ENCODE data around the gene TSR3.
A peak's percentile ranks its signal among the peaks of the same experiment; 100 is the strongest.

Gene TSR3

GRCh38 chr16:1338119-1338730 lies 13.5 kb downstream of the TSR3 start:
- H3K27ac ChIP-seq (ENCODE audit: low read length, poor library complexity, severe bottlenecking), result no peak overlapping the region
- H2AFZ ChIP-seq (ENCODE audit: low read depth, low read length), result no peak overlapping the region
- no peak overlapping the region for H3K4ac ChIP-seq (ENCODE audit: low read depth in 1 of 2, low read length in 2 of 2)
- no peak for DNase-seq
- no peak overlapping the region for H3K14ac ChIP-seq (ENCODE audit: low read length in 2 of 2)
- no peak overlapping the region for H2AK5ac ChIP-seq (ENCODE audit: low read length, severe bottlenecking)
- no peak overlapping the region for H3K23ac ChIP-seq (ENCODE audit: low read length in 2 of 2)
- WGBS, result 60% methylated on average over 24 of the region's 30 CpGs
- peaks cover 20% of the 10 kb centered on the region for H3K4me1 ChIP-seq (ENCODE audit: control insufficient read depth, insufficient read depth, low read depth, low read length)
- no peak overlapping the region for H3K9ac ChIP-seq (ENCODE audit: low read length)
- peaks cover 52 to 73% of the 10 kb centered on the region in 2 experiments for H3K27me3 ChIP-seq (ENCODE audit: control insufficient read depth in 1 of 2, insufficient read depth in 1 of 2, low read length in 2 of 2)
- peak overlapping the region; percentile 1 for H4K91ac ChIP-seq (ENCODE audit: low read length)
- no peak overlapping the region for H2BK15ac ChIP-seq (ENCODE audit: low read depth, poor library complexity, severe bottlenecking)
- no peaks in the 10 kb centered on the region for H3K9me3 ChIP-seq (ENCODE audit: control insufficient read depth, low read length)
- no peak overlapping the region for H3K4me3 ChIP-seq (ENCODE audit: insufficient read depth in 1 of 2, low read depth in 1 of 2, low read length in 2 of 2)
- H2BK5ac ChIP-seq (ENCODE audit: low read depth, low read length, poor library complexity, severe bottlenecking), result no peak overlapping the region
- no peaks in the 10 kb centered on the region for H3K36me3 ChIP-seq (ENCODE audit: control insufficient read depth in 1 of 2, insufficient read depth in 2 of 2, low read depth in 1 of 2, low read length in 2 of 2)
- no peak overlapping the region for H3K18ac ChIP-seq (ENCODE audit: low read depth in 1 of 2, low read length in 2 of 2)
- H4K8ac ChIP-seq (ENCODE audit: low read length), result no peak overlapping the region
- no peak overlapping the region for H3K4me2 ChIP-seq (ENCODE audit: low read length, poor library complexity, severe bottlenecking)
- H2BK120ac ChIP-seq (ENCODE audit: low read depth, low read length), result no peak overlapping the region
- no peaks in the 10 kb centered on the region for H3K79me1 ChIP-seq (replicated peaks; ENCODE audit: low read length, poor library complexity, severe bottlenecking)
- no peak overlapping the region for H2BK12ac ChIP-seq (ENCODE audit: low read length in 2 of 2)

DNA sequence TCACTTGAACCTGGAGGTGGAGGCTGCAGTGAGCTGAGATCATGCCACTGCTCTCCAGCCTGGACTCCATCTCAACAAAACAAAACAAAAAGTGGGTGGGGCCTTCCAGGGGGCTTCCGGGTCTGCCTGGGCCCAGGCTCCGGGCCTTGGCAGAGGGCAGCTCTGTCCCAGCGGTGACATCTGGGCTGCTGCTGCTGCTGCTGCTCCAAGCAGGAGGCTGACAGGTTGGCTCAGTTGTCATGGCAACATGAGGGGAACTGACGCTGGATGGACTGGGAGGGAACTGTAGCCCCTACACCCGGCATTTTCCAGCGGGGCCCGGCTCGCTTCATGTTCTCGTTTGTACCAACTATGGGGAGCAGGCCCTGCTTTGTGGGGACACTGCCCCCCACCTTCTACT lies 14.2 kb downstream of the TSR3 start:
- H2BK12ac ChIP-seq (ENCODE audit: low read length in 2 of 2), result no peak overlapping the region
- no peaks in the 10 kb centered on the region for H3K79me1 ChIP-seq (replicated peaks; ENCODE audit: low read length, poor library complexity, severe bottlenecking)
- no peak overlapping the region for H4K8ac ChIP-seq (ENCODE audit: low read length)
- no peak overlapping the region for H3K4me2 ChIP-seq (ENCODE audit: low read length, poor library complexity, severe bottlenecking)
- no peak overlapping the region for H3K23ac ChIP-seq (ENCODE audit: low read length in 2 of 2)
- H3K14ac ChIP-seq (ENCODE audit: low read length in 2 of 2), result no peak overlapping the region
- DNase-seq, result no peak
- H3K4me3 ChIP-seq (ENCODE audit: insufficient read depth in 1 of 2, low read depth in 1 of 2, low read length in 2 of 2), result no peak overlapping the region
- H4K91ac ChIP-seq (ENCODE audit: low read length), result no peak overlapping the region
- H2AFZ ChIP-seq (ENCODE audit: low read depth, low read length), result no peak overlapping the region
- no peak overlapping the region for H2AK5ac ChIP-seq (ENCODE audit: low read length, severe bottlenecking)
- no peak overlapping the region for H3K4ac ChIP-seq (ENCODE audit: low read depth in 1 of 2, low read length in 2 of 2)
- H3K27me3 ChIP-seq (ENCODE audit: control insufficient read depth in 1 of 2, insufficient read depth in 1 of 2, low read length in 2 of 2), result peaks cover 59 to 73% of the 10 kb centered on the region in 2 experiments
- H3K4me1 ChIP-seq (ENCODE audit: control insufficient read depth, insufficient read depth, low read depth, low read length), result peaks cover 19% of the 10 kb centered on the region
- no peak overlapping the region for H3K9ac ChIP-seq (ENCODE audit: low read length)
- no peak overlapping the region for H2BK15ac ChIP-seq (ENCODE audit: low read depth, poor library complexity, severe bottlenecking)
- no peak overlapping the region for H2BK120ac ChIP-seq (ENCODE audit: low read depth, low read length)
- no peak overlapping the region for H3K18ac ChIP-seq (ENCODE audit: low read depth in 1 of 2, low read length in 2 of 2)
- 77% methylated on average over 9 of the region's 9 CpGs for WGBS
- no peaks in the 10 kb centered on the region for H3K9me3 ChIP-seq (ENCODE audit: control insufficient read depth, low read length)
- no peaks in the 10 kb centered on the region for H3K36me3 ChIP-seq (ENCODE audit: control insufficient read depth in 1 of 2, insufficient read depth in 2 of 2, low read depth in 1 of 2, low read length in 2 of 2)
- H3K27ac ChIP-seq (ENCODE audit: low read length, poor library complexity, severe bottlenecking), result no peak overlapping the region
- H2BK5ac ChIP-seq (ENCODE audit: low read depth, low read length, poor library complexity, severe bottlenecking), result no peak overlapping the region

- Histone ChIP-seq H3K18ac (ENCODE audit: low read depth in 1 of 2, low read length in 2 of 2) (no peak overlapping the region), H3K9ac (ENCODE audit: low read length) (no peak overlapping the region), H4K91ac (ENCODE audit: low read length) (no peak overlapping the region), H2BK15ac (ENCODE audit: low read depth, poor library complexity, severe bottlenecking) (no peak overlapping the region), H3K36me3 (ENCODE audit: control insufficient read depth in 1 of 2, insufficient read depth in 2 of 2, low read depth in 1 of 2, low read length in 2 of 2) (no peaks in the 10 kb centered on the region), H3K27ac (ENCODE audit: low read length, poor library complexity, severe bottlenecking) (no peak overlapping the region), H3K4me3 (ENCODE audit: insufficient read depth in 1 of 2, low read depth in 1 of 2, low read length in 2 of 2) (no peak overlapping the region), H2BK12ac (ENCODE audit: low read length in 2 of 2) (no peak overlapping the region), H2AFZ (ENCODE audit: low read depth, low read length) (no peak overlapping the region), H3K79me1 (replicated peaks; ENCODE audit: low read length, poor library complexity, severe bottlenecking) (no peaks in the 10 kb centered on the region), H3K27me3 (ENCODE audit: control insufficient read depth in 1 of 2, insufficient read depth in 1 of 2, low read length in 2 of 2) (peaks cover 59 to 73% of the 10 kb centered on the region in 2 experiments), H4K8ac (ENCODE audit: low read length) (no peak overlapping the region), H3K4me1 (ENCODE audit: control insufficient read depth, insufficient read depth, low read depth, low read length) (peaks cover 22% of the 10 kb centered on the region), H2BK120ac (ENCODE audit: low read depth, low read length) (no peak overlapping the region), H2BK5ac (ENCODE audit: low read depth, low read length, poor library complexity, severe bottlenecking) (no peak overlapping the region), H2AK5ac (ENCODE audit: low read length, severe bottlenecking) (no peak overlapping the region), H3K14ac (ENCODE audit: low read length in 2 of 2) (no peak overlapping the region), H3K9me3 (ENCODE audit: control insufficient read depth, low read length) (no peaks in the 10 kb centered on the region), H3K4me2 (ENCODE audit: low read length, poor library complexity, severe bottlenecking) (no peak overlapping the region), H3K4ac (ENCODE audit: low read depth in 1 of 2, low read length in 2 of 2) (no peak overlapping the region), H3K23ac (ENCODE audit: low read length in 2 of 2) (no peak overlapping the region)
- 82% methylated on average over 15 of the region's 15 CpGs for WGBS
- no peak for DNase-seq
These were observed 15.1 kb downstream of the TSR3 start for GRCh38 chr16:1336619-1337018.

- H3K4me1 ChIP-seq (ENCODE audit: control insufficient read depth, insufficient read depth, low read depth, low read length), result peaks cover 25% of the 10 kb centered on the region
- no peak overlapping the region for H3K18ac ChIP-seq (ENCODE audit: low read depth in 1 of 2, low read length in 2 of 2)
- no peaks in the 10 kb centered on the region for H3K36me3 ChIP-seq (ENCODE audit: control insufficient read depth in 1 of 2, insufficient read depth in 2 of 2, low read depth in 1 of 2, low read length in 2 of 2)
- no peak overlapping the region for H2BK12ac ChIP-seq (ENCODE audit: low read length in 2 of 2)
- no peak overlapping the region for H3K9ac ChIP-seq (ENCODE audit: low read length)
- no peak overlapping the region for H2BK120ac ChIP-seq (ENCODE audit: low read depth, low read length)
- H2AFZ ChIP-seq (ENCODE audit: low read depth, low read length), result no peak overlapping the region
- H3K4me2 ChIP-seq (ENCODE audit: low read length, poor library complexity, severe bottlenecking), result no peak overlapping the region
- H3K14ac ChIP-seq (ENCODE audit: low read length in 2 of 2), result no peak overlapping the region
- H3K27me3 ChIP-seq (ENCODE audit: control insufficient read depth in 1 of 2, insufficient read depth in 1 of 2, low read length in 2 of 2), result peaks cover 62 to 74% of the 10 kb centered on the region in 2 experiments
- no peak overlapping the region for H2BK15ac ChIP-seq (ENCODE audit: low read depth, poor library complexity, severe bottlenecking)
- H4K8ac ChIP-seq (ENCODE audit: low read length), result no peak overlapping the region
- DNase-seq, result no peak
- 47% methylated on average over 10 of the region's 12 CpGs for WGBS
- no peaks in the 10 kb centered on the region for H3K9me3 ChIP-seq (ENCODE audit: control insufficient read depth, low read length)
- H3K4ac ChIP-seq (ENCODE audit: low read depth in 1 of 2, low read length in 2 of 2), result no peak overlapping the region
- H3K79me1 ChIP-seq (replicated peaks; ENCODE audit: low read length, poor library complexity, severe bottlenecking), result no peaks in the 10 kb centered on the region
- no peak overlapping the region for H3K27ac ChIP-seq (ENCODE audit: low read length, poor library complexity, severe bottlenecking)
- H3K4me3 ChIP-seq (ENCODE audit: insufficient read depth in 1 of 2, low read depth in 1 of 2, low read length in 2 of 2), result no peak overlapping the region
- no peak overlapping the region for H2BK5ac ChIP-seq (ENCODE audit: low read depth, low read length, poor library complexity, severe bottlenecking)
- no peak overlapping the region for H4K91ac ChIP-seq (ENCODE audit: low read length)
- no peak overlapping the region for H2AK5ac ChIP-seq (ENCODE audit: low read length, severe bottlenecking)
- H3K23ac ChIP-seq (ENCODE audit: low read length in 2 of 2), result no peak overlapping the region
These were observed 15.7 kb downstream of the TSR3 start for GRCh38 chr16:1335996-1336395.
